Stimulated activated CD4-positive, alpha-beta T cell treated with anti-CD3 and anti-CD28 coated beads, Interleukin-12 subunit alpha, Interleukin-12 subunit beta, amount 100 ng/mL, for 4 hours (primary cell): ENCODE results near the gene PRKAB2.
"Not testable (repeated sequence)": the region's sequence is repeated elsewhere in the genome, so short reads cannot be mapped to it uniquely, and the experiment has no call there.

Experiments
- DNase-seq: peaks from one replicate; pipeline ENCODE4 v3.0.0-alpha.2; 2020

The PRKAB2 gene

GRCh38 chr1:147171399-147172167 lies 687 bp downstream of the PRKAB2 start:
- DNase-seq = no peak

GRCh38 chr1:147169840-147170674 lies 2.2 kb downstream of the PRKAB2 start:
- DNase-seq = no peak

GRCh38 chr1:147169171-147169570 lies 3.1 kb downstream of the PRKAB2 start:
- DNase-seq = no peak

GRCh38 chr1:147168626-147169058 lies 3.6 kb downstream of the PRKAB2 start:
- DNase-seq = no peak

GRCh38 chr1:147167365-147167764 lies 4.9 kb downstream of the PRKAB2 start:
- no peak for DNase-seq

- no peak for DNase-seq
These were observed 9.3 kb downstream of the PRKAB2 start for GRCh38 chr1:147163019-147163418.

- no peak for DNase-seq
These were observed 10.2 kb downstream of the PRKAB2 start for GRCh38 chr1:147162093-147162492.

- not testable (repeated sequence) for DNase-seq
These were observed 15.2 kb downstream of the PRKAB2 start for GRCh38 chr1:147157116-147157515.

GRCh38 chr1:147156642-147157041 lies 15.6 kb downstream of the PRKAB2 start:
- DNase-seq = no peak

- DNase-seq = no peak
These were observed 19.5 kb downstream of the PRKAB2 start for GRCh38 chr1:147152772-147153171.

GRCh38 chr1:147151244-147151643 lies 21.0 kb downstream of the PRKAB2 start:
- DNase-seq = no peak

- no peak for DNase-seq
These were observed 29.4 kb downstream of the PRKAB2 start for GRCh38 chr1:147142886-147143285.

- DNase-seq = not testable (repeated sequence)
These were observed 41.5 kb downstream of the PRKAB2 start for GRCh38 chr1:147130721-147131120.

- no peak for DNase-seq
These were observed 43.0 kb downstream of the PRKAB2 start for GRCh38 chr1:147129116-147129873.

GRCh38 chr1:147124266-147124665 lies 48.0 kb downstream of the PRKAB2 start:
- DNase-seq = no peak

GRCh38 chr1:147117109-147117508 lies 55.2 kb downstream of the PRKAB2 start:
- no peak for DNase-seq

GRCh38 chr1:147115496-147115895 lies 56.8 kb downstream of the PRKAB2 start:
- DNase-seq = no peak

- DNase-seq = not testable (repeated sequence)
These were observed 57.2 kb downstream of the PRKAB2 start for GRCh38 chr1:147115079-147115478.

GRCh38 chr1:147114353-147114752 lies 57.9 kb downstream of the PRKAB2 start:
- DNase-seq = not testable (repeated sequence)

- DNase-seq = no peak
These were observed 60.7 kb downstream of the PRKAB2 start for GRCh38 chr1:147111381-147112130.

- no peak for DNase-seq
These were observed 61.4 kb downstream of the PRKAB2 start for GRCh38 chr1:147110872-147111271.

GRCh38 chr1:147110434-147110833 lies 61.8 kb downstream of the PRKAB2 start:
- DNase-seq = no peak

- DNase-seq = no peak
These were observed 62.5 kb downstream of the PRKAB2 start for GRCh38 chr1:147109762-147110161.
